HG02759 (cell line): Measurements from ENCODE around the gene BRD8.
"Not testable (repeated sequence)": the region's sequence is repeated elsewhere in the genome, so short reads cannot be mapped to it uniquely, and the experiment has no call there.

Experiments used
- ATAC-seq: cut with Tn5 transposase; IDR thresholded peaks from one replicate; pipeline ENCODE4 v1.9.1; 2021; ENCODE audit warnings: mild to moderate bottlenecking, moderate library complexity; ENCODE audit not compliant: unreplicated experiment

Gene BRD8

GRCh38 chr5:138169124-138169523 is 9.3 kb downstream of the BRD8 start:
- no peak for ATAC-seq

GRCh38 chr5:138163721-138164120 is 14.7 kb downstream of the BRD8 start:
- ATAC-seq = no peak

GRCh38 chr5:138160706-138161105 is 17.7 kb downstream of the BRD8 start:
- no peak for ATAC-seq

GRCh38 chr5:138159666-138160065 is 18.8 kb downstream of the BRD8 start:
- no peak for ATAC-seq

GRCh38 chr5:138157626-138158025 is 20.8 kb downstream of the BRD8 start:
- ATAC-seq = no peak

GRCh38 chr5:138155977-138156376 is 22.5 kb downstream of the BRD8 start:
- not testable (repeated sequence) for ATAC-seq

GRCh38 chr5:138149530-138149929 is 28.9 kb downstream of the BRD8 start:
- ATAC-seq = no peak

- ATAC-seq = no peak
Measured at GRCh38 chr5:138148811-138149210, 29.6 kb downstream of the BRD8 start.

GRCh38 chr5:138143578-138143977 is 34.9 kb downstream of the BRD8 start:
- not testable (repeated sequence) for ATAC-seq

- ATAC-seq = no peak
Measured at GRCh38 chr5:138141734-138142133, 36.7 kb downstream of the BRD8 start.

GRCh38 chr5:138140268-138140667 is 38.2 kb downstream of the BRD8 start:
- ATAC-seq = no peak

- no peak for ATAC-seq
Measured at GRCh38 chr5:138139781-138140090, 38.7 kb downstream of the BRD8 start.

GRCh38 chr5:138138949-138139780 is 39.3 kb downstream of the BRD8 start, which contains the start of gene NME5:
Gene NME5 (minus strand): TSS chr5:138139428. CDS start chr5:138138780, 648 bp downstream.
- peak; percentile 78 for ATAC-seq

- no peak for ATAC-seq
Measured at GRCh38 chr5:138132543-138132942, 45.9 kb downstream of the BRD8 start.

GRCh38 chr5:138129347-138129746 is 49.1 kb downstream of the BRD8 start:
- no peak for ATAC-seq

GRCh38 chr5:138128334-138128733 is 50.1 kb downstream of the BRD8 start:
- no peak for ATAC-seq

- no peak for ATAC-seq
Measured at GRCh38 chr5:138115254-138115653, 63.2 kb downstream of the BRD8 start.

- no peak for ATAC-seq
Measured at GRCh38 chr5:138111937-138112336, 66.5 kb downstream of the BRD8 start.

- no peak for ATAC-seq
Measured at GRCh38 chr5:138111181-138111580, 67.2 kb downstream of the BRD8 start.

GRCh38 chr5:138110266-138110963 is 68.0 kb downstream of the BRD8 start:
- ATAC-seq = no peak

- ATAC-seq = no peak
Measured at GRCh38 chr5:138109463-138110265, 68.8 kb downstream of the BRD8 start.
